Transverse colon (tissue), 4 donors: ENCODE data around the gene RTN4. TPM values are rescaled to one million over a fixed set of nuclear protein-coding genes. Genes with fewer than 3 reads are reported as not detected.

Source experiments
- DNase-seq: peaks from one replicate; pipeline ENCODE4 v3.0.0-alpha.2; 2019
- H3K27ac ChIP-seq, 4 donors: fragments of 200-600 bp; sonication (generic); 2 replicates each; pipeline ENCODE4 v1.5.1; 2016 to 2018; ENCODE audit warnings: inconsistent platforms in 4 of 4
- H3K27me3 ChIP-seq: fragments of 200-600 bp; sonication (generic); 2 replicates; pipeline ENCODE4 v1.5.1; 2017; ENCODE audit warnings: inconsistent platforms
- H3K36me3 ChIP-seq, 4 donors: fragments of 200-600 bp; sonication (generic); 2 replicates each; pipeline ENCODE4 v1.5.1; 2017 to 2019; ENCODE audit warnings: inconsistent platforms in 4 of 4
- H3K4me1 ChIP-seq, 4 donors: fragments of 200-600 bp; sonication (generic); 2 replicates each; pipeline ENCODE4 v1.5.1; 2017 to 2020; ENCODE audit warnings: inconsistent platforms in 4 of 4
- H3K4me3 ChIP-seq, 4 donors: fragments of 200-600 bp; sonication (generic); 1 replicate in 1 of 4; 2 replicates in 3 of 4; pipeline versions ENCODE4 v1.5.1 to v1.6.1; 2017 to 2019; ENCODE audit warnings: inconsistent platforms in 4 of 4
- H3K9me3 ChIP-seq, 2 donors: fragments of 200-600 bp; sonication (generic); 2 replicates each; pipeline ENCODE4 v1.5.1; 2017 to 2019; ENCODE audit warnings: inconsistent platforms in 2 of 2
- EP300 ChIP-seq: sonication (generic); formaldehyde crosslinking; IDR thresholded peaks from one replicate; pipeline ENCODE4 v1.6.1; 2017; ENCODE audit warnings: antibody characterized with exemption, low read depth
- POLR2A ChIP-seq: fragments of 450-650 bp; IDR thresholded peaks from one replicate; pipeline ENCODE4 v1.6.1; 2016; ENCODE audit warnings: antibody characterized with exemption, mild to moderate bottlenecking, moderate library complexity
- POLR2AphosphoS5 ChIP-seq, 3 donors: sonication (generic); formaldehyde crosslinking; IDR thresholded peaks; one replicate each; pipeline ENCODE4 v1.6.1; 2016; ENCODE audit warnings: antibody characterized with exemption in 3 of 3
- WGBS, 2 donors: methylation state at CpG; one replicate each; pipeline ENCODE4 v1.1.5; 2018; ENCODE audit warnings: low coverage in 1 of 2; 5-methylcytosine and 5-hydroxymethylcytosine counted together
- in situ Hi-C, 4 donors: fragments of 200-750 bp; cut with MboI; loops; one replicate each; pipeline versions ENCODE4 v1.15.0 to v1.15.1; 2017; ENCODE audit warnings: low sequenced_read_pairs in 3 of 4, low pct_ligation_motif_present in 1 of 4, low pct_unique_long_range_greater_than_20kb in 1 of 4
- intact Hi-C: fragments of 100-400 bp; cut with DNase I; formaldehyde crosslinking; loops from one replicate; pipeline ENCODE4 v1.15.1; 2023; ENCODE audit warnings: low total_unique reads
- total RNA-seq, 4 donors: library from RNA; depleted of rRNA; stranded (reverse); fragments of >200 nt; gene quantifications; one replicate each; pipeline ENCODE4 v1.1.0, GENCODE V29; 2016
- TF ChIP-seq, protein P1 (sequence below), 5 experiments: fragments of 200-600 bp in 3 of 5; fragments of 450-650 bp in 2 of 5; sonication (generic) in 3 of 5; IDR thresholded peaks; 1 replicate in 2 of 5; 2 replicates in 3 of 5; pipeline ENCODE4 v1.5.1; 2016 to 2017; ENCODE audit warnings: antibody characterized with exemption in 5 of 5, inconsistent platforms in 3 of 5, mild to moderate bottlenecking in 2 of 5, moderate library complexity in 1 of 5

Gene RTN4
- total RNA-seq, 4 donors from 2014 or later: 82.2 to 212 (median 183) TPM

DNA sequence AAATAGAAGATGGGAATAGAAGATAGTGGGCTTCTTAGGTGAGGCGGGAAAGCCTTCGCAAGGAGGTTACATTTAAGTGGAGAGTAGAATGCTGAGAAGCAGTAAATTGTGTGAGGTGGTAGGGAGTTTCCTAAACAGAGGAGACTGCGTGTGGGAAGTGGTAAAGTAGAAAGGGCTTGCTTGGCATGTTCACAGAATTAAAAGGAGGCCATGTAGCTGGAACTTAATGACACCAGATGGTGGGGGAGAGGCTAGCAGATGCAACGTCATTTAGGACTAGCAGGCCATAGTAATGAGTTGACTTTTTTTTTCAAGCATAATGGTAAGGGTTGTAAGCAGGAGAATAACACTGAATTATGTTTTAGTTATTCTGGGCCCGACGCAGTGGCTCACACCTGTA, 13.0 kb upstream of the RTN4 start:
- Histone ChIP-seq H3K27ac (no peak overlapping the region), H3K9me3 (no peaks in the 10 kb centered on the region), H3K4me1 (no peaks in the 10 kb centered on the region), H3K4me3 (no peak overlapping the region), H3K36me3 (no peaks in the 10 kb centered on the region), H3K27me3 (no peaks in the 10 kb centered on the region)
- TF ChIP-seq POLR2A (no peak), POLR2AphosphoS5 (IDR thresholded peaks at IDR 0.05) (no peak), EP300 (no peak)
- TF ChIP-seq, protein P1, sequence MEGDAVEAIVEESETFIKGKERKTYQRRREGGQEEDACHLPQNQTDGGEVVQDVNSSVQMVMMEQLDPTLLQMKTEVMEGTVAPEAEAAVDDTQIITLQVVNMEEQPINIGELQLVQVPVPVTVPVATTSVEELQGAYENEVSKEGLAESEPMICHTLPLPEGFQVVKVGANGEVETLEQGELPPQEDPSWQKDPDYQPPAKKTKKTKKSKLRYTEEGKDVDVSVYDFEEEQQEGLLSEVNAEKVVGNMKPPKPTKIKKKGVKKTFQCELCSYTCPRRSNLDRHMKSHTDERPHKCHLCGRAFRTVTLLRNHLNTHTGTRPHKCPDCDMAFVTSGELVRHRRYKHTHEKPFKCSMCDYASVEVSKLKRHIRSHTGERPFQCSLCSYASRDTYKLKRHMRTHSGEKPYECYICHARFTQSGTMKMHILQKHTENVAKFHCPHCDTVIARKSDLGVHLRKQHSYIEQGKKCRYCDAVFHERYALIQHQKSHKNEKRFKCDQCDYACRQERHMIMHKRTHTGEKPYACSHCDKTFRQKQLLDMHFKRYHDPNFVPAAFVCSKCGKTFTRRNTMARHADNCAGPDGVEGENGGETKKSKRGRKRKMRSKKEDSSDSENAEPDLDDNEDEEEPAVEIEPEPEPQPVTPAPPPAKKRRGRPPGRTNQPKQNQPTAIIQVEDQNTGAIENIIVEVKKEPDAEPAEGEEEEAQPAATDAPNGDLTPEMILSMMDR (IDR thresholded peaks at IDR 0.05): no peak
- no peak for DNase-seq
- in situ Hi-C loops: no loop called here
- intact Hi-C loops: no loop called here
- WGBS, 2 donors: 76 to 91% methylated on average over 3 to 6 of the region's 6 CpGs

DNA sequence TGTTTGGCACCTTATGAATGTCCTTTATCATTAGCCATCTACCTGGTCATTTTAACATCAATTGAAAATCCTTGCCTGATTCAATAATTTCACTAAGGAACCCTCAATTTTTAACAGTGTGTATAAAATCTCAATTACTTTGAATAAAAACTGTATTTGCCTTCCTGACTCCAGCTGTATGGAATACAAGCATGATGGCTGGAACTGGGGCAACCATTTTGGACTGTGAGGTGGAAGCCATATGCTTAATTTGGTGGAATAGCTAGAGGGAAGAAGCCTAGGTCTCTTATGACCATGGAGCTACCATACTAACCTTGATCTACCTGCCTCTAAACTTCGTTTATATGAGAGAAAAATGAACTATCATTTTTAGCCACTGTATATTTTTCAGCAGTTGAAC, 12.5 kb upstream of the RTN4 start:
- in situ Hi-C loops: no loop called here
- TF ChIP-seq, protein P1 (IDR thresholded peaks at IDR 0.05): no peak
- TF ChIP-seq POLR2A: no peak
- no peak for TF ChIP-seq EP300
- TF ChIP-seq POLR2AphosphoS5 (IDR thresholded peaks at IDR 0.05): no peak
- WGBS, 2 donors: 55 to 81% methylated on average over 1 of the region's 1 CpG

DNA sequence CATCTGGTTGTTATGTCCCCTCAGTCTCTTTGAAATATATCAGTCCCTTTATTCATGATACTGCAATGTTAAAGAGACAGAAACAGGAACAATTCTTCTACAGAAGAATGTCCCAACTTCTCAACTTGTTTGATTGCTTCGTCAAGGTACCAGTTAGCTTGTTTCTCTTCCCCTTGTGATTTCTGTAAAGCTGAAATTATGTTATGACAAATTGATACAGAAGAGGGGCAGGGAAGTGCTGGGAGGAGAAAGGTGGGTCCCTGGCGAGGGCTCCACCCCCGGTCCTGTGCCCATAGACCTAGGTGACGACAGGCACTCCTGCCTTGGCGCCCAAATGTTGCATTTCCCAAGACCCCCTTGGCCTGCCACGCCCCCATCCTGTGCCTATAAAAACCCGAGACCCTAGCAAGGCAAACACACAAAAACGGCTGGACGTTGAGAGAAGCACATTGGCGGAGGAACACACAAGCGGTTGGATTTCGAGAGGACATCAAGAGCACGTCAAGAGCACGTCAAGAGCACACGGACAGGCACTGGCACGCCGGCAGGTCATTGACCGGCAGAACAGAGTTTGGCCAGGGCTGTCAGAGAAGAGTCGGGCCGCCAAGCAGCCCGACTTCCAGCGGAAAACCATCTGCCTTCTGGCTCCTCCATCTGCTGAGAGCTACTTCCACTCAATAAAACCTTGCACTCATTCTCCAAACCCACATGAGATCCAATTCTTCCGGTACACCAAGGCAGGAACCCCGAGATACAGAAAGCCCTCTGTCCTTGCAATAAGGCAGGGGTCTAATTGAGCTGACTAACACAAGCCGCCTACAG, 11.5 kb upstream of the RTN4 start:
- Histone ChIP-seq H3K27ac (no peak overlapping the region), H3K4me1 (no peaks in the 10 kb centered on the region), H3K36me3 (no peaks in the 10 kb centered on the region), H3K9me3 (no peaks in the 10 kb centered on the region), H3K27me3 (no peaks in the 10 kb centered on the region), H3K4me3 (no peak overlapping the region)
- 92 to 93% methylated on average over 7 to 25 of the region's 25 CpGs for WGBS, 2 donors
- no peak for DNase-seq
- in situ Hi-C loops (no loop called here), intact Hi-C loops (no loop called here)
- TF ChIP-seq POLR2A: no peak
- TF ChIP-seq POLR2AphosphoS5 (IDR thresholded peaks at IDR 0.05): no peak
- TF ChIP-seq EP300: no peak
- TF ChIP-seq, protein P1 (IDR thresholded peaks at IDR 0.05): no peak

More for the DNA sequence above, 12.5 kb upstream of the RTN4 start:
- H3K36me3 ChIP-seq: no peaks in the 10 kb centered on the region
- no peak for DNase-seq
- intact Hi-C loops: no loop called here
- H3K27me3 ChIP-seq: no peaks in the 10 kb centered on the region
- no peaks in the 10 kb centered on the region for H3K4me1 ChIP-seq
- no peaks in the 10 kb centered on the region for H3K9me3 ChIP-seq
- H3K4me3 ChIP-seq: no peak overlapping the region
- no peak overlapping the region for H3K27ac ChIP-seq

DNA sequence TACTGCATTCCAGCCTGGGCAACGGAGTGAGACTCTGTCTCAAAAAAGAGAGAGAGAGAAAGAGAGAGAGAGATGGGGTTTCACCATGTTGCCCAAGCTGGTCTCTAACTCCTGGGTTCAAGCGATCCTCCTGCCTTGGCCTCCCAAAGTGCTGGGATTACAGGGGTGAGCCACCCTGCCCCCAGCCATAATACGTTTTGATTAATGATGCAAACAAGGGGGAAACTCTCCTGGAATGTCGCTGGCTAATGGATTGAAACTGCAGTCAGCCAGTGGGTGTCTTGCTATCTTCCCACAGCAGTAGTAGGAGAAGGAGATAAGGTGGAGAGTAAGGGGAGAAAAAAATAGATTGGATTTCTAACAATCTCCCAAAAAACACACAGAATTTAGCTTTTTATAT, 9.5 kb upstream of the RTN4 start:
- no peaks in the 10 kb centered on the region for H3K4me1 ChIP-seq
- intact Hi-C loops (no loop called here), in situ Hi-C loops (no loop called here)
- H3K27ac ChIP-seq: no peak overlapping the region
- no peaks in the 10 kb centered on the region for H3K9me3 ChIP-seq
- no peak for DNase-seq
- no peak overlapping the region for H3K4me3 ChIP-seq
- 87 to 100% methylated on average over 2 to 4 of the region's 4 CpGs for WGBS, 2 donors
- no peak for TF ChIP-seq EP300
- TF ChIP-seq POLR2A: no peak
- H3K36me3 ChIP-seq: no peaks in the 10 kb centered on the region
- no peaks in the 10 kb centered on the region for H3K27me3 ChIP-seq
